ENCODE measurements around the gene ANKRD22. TPM values are rescaled to one million over a fixed set of nuclear protein-coding genes. Genes with fewer than 3 reads are reported as not detected.

ANKRD22 gene
- polyA plus RNA-seq, 2 of the 4 experiments (the other 2 are of a cell fraction), result 0.53 to 0.59 TPM

DNA sequence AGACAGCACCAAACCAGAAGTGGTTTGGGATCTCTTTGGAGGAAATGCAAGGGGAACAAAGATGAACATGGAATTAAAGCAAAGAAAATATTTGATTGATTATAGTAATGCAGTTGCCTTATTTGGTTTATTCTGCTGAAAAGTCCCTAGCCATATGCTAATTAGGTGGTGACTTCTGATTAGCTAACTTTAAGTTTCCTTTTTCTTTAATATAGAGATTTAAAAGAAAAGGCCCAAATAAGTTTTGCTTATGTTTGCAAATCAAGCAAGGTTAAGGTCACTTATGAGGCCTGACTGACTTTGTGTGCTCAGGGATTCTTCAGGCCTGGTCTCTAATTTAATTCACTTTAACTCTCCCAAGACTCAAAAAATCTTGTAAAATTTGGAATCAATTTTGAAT is 6.2 kb upstream of the ANKRD22 start:
- Histone ChIP-seq H3K4me2 (no peak overlapping the region), H3K9me3 (no peaks in the 10 kb centered on the region), H3K27ac (no peak overlapping the region), H3K4me3 (no peak overlapping the region), H3K4me1 (peaks cover 5% of the 10 kb centered on the region; the same call in 1 of the 3 replicates)
- POLR2A ChIA-PET, result no interaction called here
- CTCF ChIA-PET, result interaction anchor here (3.4 to 5.8 kb wide), 2 partner anchors 21 to 75 kb away, joined by 12 to 47 read pairs; no protein-coding TSS in a partner anchor
- DNase-seq (ENCODE audit: low read depth in 1 of 2, low spot score in 1 of 2) (no peak), FAIRE-seq (no peak), ATAC-seq (no peak)
- TF ChIP-seq NR3C1 (IDR thresholded peaks at IDR 0.05) (no peak), CHD2 (IDR thresholded peaks at IDR 0.05; ENCODE audit: low read length, partially characterized antibody) (no peak)
- TF ChIP-seq, protein P1, sequence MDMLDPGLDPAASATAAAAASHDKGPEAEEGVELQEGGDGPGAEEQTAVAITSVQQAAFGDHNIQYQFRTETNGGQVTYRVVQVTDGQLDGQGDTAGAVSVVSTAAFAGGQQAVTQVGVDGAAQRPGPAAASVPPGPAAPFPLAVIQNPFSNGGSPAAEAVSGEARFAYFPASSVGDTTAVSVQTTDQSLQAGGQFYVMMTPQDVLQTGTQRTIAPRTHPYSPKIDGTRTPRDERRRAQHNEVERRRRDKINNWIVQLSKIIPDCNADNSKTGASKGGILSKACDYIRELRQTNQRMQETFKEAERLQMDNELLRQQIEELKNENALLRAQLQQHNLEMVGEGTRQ (IDR thresholded peaks at IDR 0.05), result no peak
- TF ChIP-seq, protein P2, sequence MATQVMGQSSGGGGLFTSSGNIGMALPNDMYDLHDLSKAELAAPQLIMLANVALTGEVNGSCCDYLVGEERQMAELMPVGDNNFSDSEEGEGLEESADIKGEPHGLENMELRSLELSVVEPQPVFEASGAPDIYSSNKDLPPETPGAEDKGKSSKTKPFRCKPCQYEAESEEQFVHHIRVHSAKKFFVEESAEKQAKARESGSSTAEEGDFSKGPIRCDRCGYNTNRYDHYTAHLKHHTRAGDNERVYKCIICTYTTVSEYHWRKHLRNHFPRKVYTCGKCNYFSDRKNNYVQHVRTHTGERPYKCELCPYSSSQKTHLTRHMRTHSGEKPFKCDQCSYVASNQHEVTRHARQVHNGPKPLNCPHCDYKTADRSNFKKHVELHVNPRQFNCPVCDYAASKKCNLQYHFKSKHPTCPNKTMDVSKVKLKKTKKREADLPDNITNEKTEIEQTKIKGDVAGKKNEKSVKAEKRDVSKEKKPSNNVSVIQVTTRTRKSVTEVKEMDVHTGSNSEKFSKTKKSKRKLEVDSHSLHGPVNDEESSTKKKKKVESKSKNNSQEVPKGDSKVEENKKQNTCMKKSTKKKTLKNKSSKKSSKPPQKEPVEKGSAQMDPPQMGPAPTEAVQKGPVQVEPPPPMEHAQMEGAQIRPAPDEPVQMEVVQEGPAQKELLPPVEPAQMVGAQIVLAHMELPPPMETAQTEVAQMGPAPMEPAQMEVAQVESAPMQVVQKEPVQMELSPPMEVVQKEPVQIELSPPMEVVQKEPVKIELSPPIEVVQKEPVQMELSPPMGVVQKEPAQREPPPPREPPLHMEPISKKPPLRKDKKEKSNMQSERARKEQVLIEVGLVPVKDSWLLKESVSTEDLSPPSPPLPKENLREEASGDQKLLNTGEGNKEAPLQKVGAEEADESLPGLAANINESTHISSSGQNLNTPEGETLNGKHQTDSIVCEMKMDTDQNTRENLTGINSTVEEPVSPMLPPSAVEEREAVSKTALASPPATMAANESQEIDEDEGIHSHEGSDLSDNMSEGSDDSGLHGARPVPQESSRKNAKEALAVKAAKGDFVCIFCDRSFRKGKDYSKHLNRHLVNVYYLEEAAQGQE (IDR thresholded peaks at IDR 0.05), result no peak

DNA sequence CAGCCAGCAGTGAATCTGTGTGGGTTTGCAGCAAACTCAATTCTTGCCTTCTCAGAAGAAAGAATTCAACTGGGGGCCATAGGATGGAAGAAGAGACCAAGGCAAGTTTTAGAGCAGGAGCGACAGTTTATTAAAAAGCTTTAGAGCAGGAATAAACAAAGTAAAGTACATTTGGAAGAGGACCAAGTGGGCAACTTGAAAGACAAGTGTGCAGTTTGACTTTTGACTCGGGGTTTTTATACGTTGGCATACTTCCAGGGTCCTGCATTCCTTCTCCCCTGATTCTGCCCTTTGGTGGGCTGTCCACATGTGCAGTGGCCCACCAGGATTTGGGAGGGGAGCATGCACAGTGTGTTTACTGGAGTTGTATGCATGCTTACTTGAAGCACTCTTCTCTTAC is 3.0 kb upstream of the ANKRD22 start:
- TF ChIP-seq RAD21 (conservative IDR thresholded peaks at IDR 0.05 in 1 of 2, IDR thresholded peaks at IDR 0.05 in 1 of 2) (no peak), TP53 (CRISPR knock-in tag; IDR thresholded peaks at IDR 0.05) (no peak), NPAS2 (CRISPR knock-in tag; IDR thresholded peaks at IDR 0.05; ENCODE audit: borderline replicate concordance) (no peak)
- ATAC-seq (no peak), FAIRE-seq (no peak), DNase-seq (ENCODE audit: low read depth in 1 of 2, low spot score in 1 of 2) (no peak)
- no peak overlapping the region for H3K27ac ChIP-seq
- peaks cover 24% of the 10 kb centered on the region; the same call in 2 of the 3 replicates for H3K4me1 ChIP-seq
- 77% methylated on average over 3 of the region's 3 CpGs for WGBS (ENCODE audit: missing lambda C conversion rate)
- POLR2A ChIA-PET, result no interaction called here
- H3K9me3 ChIP-seq, result no peaks in the 10 kb centered on the region
- no peak overlapping the region for H3K4me2 ChIP-seq
- CTCF ChIA-PET, result interaction anchor here (1.1 to 5.8 kb wide), 4 partner anchors 18 to 359 kb away, joined by 3 to 47 read pairs (median 8); no protein-coding TSS in a partner anchor
- no peak overlapping the region for H3K4me3 ChIP-seq

DNA sequence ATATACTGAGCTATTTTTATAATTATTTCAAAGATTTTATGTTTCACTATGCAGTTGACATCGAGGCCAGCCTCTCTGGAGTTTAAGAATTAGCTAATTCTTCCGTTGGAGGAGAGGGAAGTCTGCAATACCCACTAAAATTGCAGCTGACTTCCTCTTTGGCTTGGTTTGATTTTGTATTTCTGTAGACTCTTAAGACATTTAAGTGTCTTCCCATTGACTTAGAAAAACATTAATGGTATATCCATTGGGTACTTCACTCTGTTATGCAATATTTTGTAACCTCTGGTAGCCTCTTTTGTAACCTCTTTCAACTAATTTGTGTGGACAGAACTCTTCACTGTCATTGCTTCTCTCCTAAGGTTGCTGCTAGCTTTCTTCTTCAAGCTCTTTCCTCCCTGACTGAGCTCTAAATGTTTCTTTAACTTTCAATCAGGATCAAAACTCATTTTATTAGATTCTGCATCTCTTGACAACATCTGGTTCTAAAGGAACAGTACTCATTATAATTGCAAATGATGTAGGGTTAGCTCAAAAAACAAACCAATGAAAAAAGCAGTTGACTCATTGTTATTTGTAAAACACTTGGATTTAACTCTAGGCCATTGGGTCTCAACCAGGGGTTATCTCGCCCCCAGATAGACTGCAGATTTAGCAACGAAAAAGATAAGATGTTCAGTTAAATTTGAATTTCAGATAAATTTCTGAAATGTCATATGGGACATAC is 1.7 kb upstream of the ANKRD22 start:
- FAIRE-seq (no peak), DNase-seq (ENCODE audit: low read depth in 1 of 2, low spot score in 1 of 2) (no peak), ATAC-seq (no peak)
- Histone ChIP-seq H3K4me2 (no peak overlapping the region), H3K9me3 (no peaks in the 10 kb centered on the region), H3K4me3 (no peak overlapping the region), H3K27ac (no peak overlapping the region), H3K4me1 (peaks cover 33% of the 10 kb centered on the region)
- POLR2A ChIA-PET, result no interaction called here
- CTCF ChIA-PET, result interaction anchor here (0.6 to 5.8 kb wide), 6 partner anchors 12 to 360 kb away, joined by 3 to 47 read pairs (median 4); no protein-coding TSS in a partner anchor
- TF ChIP-seq RFX5 (IDR thresholded peaks at IDR 0.05) (no peak), CEBPB (IDR thresholded peaks at IDR 0.05) (peak in 1 of 2 experiments; percentile 8; a peak in 1 of 4 replicates)
- WGBS (ENCODE audit: missing lambda C conversion rate), result 63% methylated on average over 4 of the region's 4 CpGs

DNA sequence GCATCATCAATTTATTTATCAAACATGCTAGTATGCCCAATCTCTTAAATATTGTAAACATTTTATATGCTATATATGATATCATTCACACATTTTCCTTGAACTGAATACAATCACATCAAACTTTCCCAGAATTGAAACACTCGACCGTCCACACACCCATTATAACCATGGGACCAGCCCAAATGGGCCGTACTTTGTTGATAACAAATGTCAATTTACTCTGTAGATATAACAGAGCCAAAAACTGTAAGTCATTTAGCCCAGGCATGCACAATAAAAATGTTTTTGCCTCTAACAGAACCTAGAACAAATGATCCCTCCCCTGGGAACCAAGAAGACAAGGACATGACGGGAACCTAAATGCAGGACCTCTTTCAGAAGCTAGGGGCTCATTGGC is 683 bp upstream of the ANKRD22 start:
- Histone ChIP-seq H3K9me3 (no peaks in the 10 kb centered on the region), H3K4me1 (peaks cover 33% of the 10 kb centered on the region), H3K27ac (no peak overlapping the region; a peak in 1 of 6 replicates), H3K4me3 (no peak overlapping the region), H3K4me2 (no peak overlapping the region; the same call in 2 of the 3 replicates)
- 96% methylated on average over 4 of the region's 4 CpGs for WGBS (ENCODE audit: missing lambda C conversion rate)
- CTCF ChIA-PET, result interaction anchor here (0.9 to 5.8 kb wide), 5 partner anchors 15 to 82 kb away, joined by 4 to 47 read pairs (median 6); no protein-coding TSS in a partner anchor
- ATAC-seq (no peak), DNase-seq (ENCODE audit: low read depth in 1 of 2, low spot score in 1 of 2) (no peak), FAIRE-seq (no peak)
- POLR2A ChIA-PET, result interaction anchor here (1.2 kb wide), 1 partner anchor 29 kb away, joined by 3 read pairs; no protein-coding TSS in a partner anchor
- TF ChIP-seq POLR2AphosphoS2 (conservative IDR thresholded peaks at IDR 0.05; ENCODE audit: low read length) (no peak), BHLHE40 (IDR thresholded peaks at IDR 0.05; ENCODE audit: low read depth, low read length) (no peak), EHMT2 (IDR thresholded peaks at IDR 0.05; ENCODE audit: low read depth) (no peak), MAFK (IDR thresholded peaks at IDR 0.05; ENCODE audit: partially characterized antibody) (no peak), ESRRA (IDR thresholded peaks at IDR 0.05; ENCODE audit: borderline replicate concordance, low read length) (no peak), RARB (CRISPR knock-in tag; IDR thresholded peaks at IDR 0.05) (no peak), FOXS1 (CRISPR knock-in tag; IDR thresholded peaks at IDR 0.05) (no peak), JUN (IDR thresholded peaks at IDR 0.05) (no peak), EP300 (IDR thresholded peaks at IDR 0.05) (no peak)
- TF ChIP-seq, protein P3, sequence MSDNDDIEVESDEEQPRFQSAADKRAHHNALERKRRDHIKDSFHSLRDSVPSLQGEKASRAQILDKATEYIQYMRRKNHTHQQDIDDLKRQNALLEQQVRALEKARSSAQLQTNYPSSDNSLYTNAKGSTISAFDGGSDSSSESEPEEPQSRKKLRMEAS (IDR thresholded peaks at IDR 0.05), result no peak
- TF ChIP-seq, protein P4, sequence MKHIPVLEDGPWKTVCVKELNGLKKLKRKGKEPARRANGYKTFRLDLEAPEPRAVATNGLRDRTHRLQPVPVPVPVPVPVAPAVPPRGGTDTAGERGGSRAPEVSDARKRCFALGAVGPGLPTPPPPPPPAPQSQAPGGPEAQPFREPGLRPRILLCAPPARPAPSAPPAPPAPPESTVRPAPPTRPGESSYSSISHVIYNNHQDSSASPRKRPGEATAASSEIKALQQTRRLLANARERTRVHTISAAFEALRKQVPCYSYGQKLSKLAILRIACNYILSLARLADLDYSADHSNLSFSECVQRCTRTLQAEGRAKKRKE (CRISPR knock-in tag; IDR thresholded peaks at IDR 0.05; ENCODE audit: low read depth), result no peak
- TF ChIP-seq, protein P2 (IDR thresholded peaks at IDR 0.05), result no peak

Measured in A549 (cell line).